Measurements from ENCODE around the gene PGM2L1. TPM values are rescaled to one million over a fixed set of nuclear protein-coding genes. Genes with fewer than 3 reads are reported as not detected.

Gene PGM2L1
- total and polyA plus RNA-seq, 4 donors, result 0.33 to 8.2 (median 1.2) TPM

DNA sequence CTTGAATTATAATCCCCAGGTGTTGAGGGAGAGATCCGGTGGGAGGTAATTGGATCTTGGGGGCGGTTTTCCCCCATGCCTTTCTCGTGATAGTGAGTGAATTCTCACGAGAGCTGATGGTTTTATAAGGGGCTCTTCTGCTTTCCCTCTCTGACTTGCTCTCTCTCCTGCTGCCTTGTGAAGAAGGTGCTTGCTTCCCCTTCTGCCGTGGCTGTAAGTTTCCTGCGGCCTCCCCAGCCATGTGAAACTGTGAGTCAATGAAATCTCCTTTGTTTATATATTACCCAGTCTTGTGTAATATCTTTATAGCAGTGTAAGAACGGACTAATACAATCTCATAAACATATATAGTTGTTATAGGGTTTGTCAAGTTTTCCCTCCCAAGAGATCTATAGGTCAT is 36.3 kb upstream of the PGM2L1 start (continued):
- TF ChIP-seq REST (IDR thresholded peaks at IDR 0.05) (no peak), SP1 (IDR thresholded peaks at IDR 0.05) (no peak), FOXA2 (IDR thresholded peaks at IDR 0.05) (no peak)

GRCh38 chr11:74429205-74429604 is 31.0 kb upstream of the PGM2L1 start:
- Histone ChIP-seq H3K9me3 (ENCODE audit: control insufficient read depth in 4 of 4, low read length in 3 of 4) (no peaks in the 10 kb centered on the region), H3K36me3 (ENCODE audit: control insufficient read depth in 4 of 4, insufficient read depth in 3 of 4, low read depth in 1 of 4, low read length in 3 of 4) (no peaks in the 10 kb centered on the region), H3K4me1 (ENCODE audit: control insufficient read depth in 4 of 4, insufficient read depth in 4 of 4, low read length in 3 of 4) (no peaks in the 10 kb centered on the region), H3K27ac (ENCODE audit: low read depth in 1 of 2, low read length in 2 of 2) (no peak overlapping the region), H3K4me3 (ENCODE audit: low read depth in 1 of 3, low read length in 3 of 3) (no peak overlapping the region), H3K27me3 (ENCODE audit: control insufficient read depth in 4 of 4, insufficient read depth in 4 of 4, low read length in 3 of 4) (no peaks in the 10 kb centered on the region), H3K9ac (ENCODE audit: low read depth in 1 of 2, low read length in 2 of 2) (no peak overlapping the region)
- TF ChIP-seq RAD21 (IDR thresholded peaks at IDR 0.05), result no peak
- no peak for TF ChIP-seq REST (IDR thresholded peaks at IDR 0.05)
- TF ChIP-seq HNF4G (IDR thresholded peaks at IDR 0.05), result no peak
- TF ChIP-seq FOXA1 (IDR thresholded peaks at IDR 0.05), result no peak
- no peak for TF ChIP-seq NR2F2 (IDR thresholded peaks at IDR 0.05)
- TF ChIP-seq HNF4A (conservative IDR thresholded peaks at IDR 0.05), result no peak
- no peak for TF ChIP-seq FOXA2 (IDR thresholded peaks at IDR 0.05)
- TF ChIP-seq JUND (IDR thresholded peaks at IDR 0.05), result no peak
- no peak for TF ChIP-seq EGR1 (IDR thresholded peaks at IDR 0.05; ENCODE audit: low read depth in 2 of 2)
- TF ChIP-seq MAX (IDR thresholded peaks at IDR 0.05), result no peak
- TF ChIP-seq, protein P1, sequence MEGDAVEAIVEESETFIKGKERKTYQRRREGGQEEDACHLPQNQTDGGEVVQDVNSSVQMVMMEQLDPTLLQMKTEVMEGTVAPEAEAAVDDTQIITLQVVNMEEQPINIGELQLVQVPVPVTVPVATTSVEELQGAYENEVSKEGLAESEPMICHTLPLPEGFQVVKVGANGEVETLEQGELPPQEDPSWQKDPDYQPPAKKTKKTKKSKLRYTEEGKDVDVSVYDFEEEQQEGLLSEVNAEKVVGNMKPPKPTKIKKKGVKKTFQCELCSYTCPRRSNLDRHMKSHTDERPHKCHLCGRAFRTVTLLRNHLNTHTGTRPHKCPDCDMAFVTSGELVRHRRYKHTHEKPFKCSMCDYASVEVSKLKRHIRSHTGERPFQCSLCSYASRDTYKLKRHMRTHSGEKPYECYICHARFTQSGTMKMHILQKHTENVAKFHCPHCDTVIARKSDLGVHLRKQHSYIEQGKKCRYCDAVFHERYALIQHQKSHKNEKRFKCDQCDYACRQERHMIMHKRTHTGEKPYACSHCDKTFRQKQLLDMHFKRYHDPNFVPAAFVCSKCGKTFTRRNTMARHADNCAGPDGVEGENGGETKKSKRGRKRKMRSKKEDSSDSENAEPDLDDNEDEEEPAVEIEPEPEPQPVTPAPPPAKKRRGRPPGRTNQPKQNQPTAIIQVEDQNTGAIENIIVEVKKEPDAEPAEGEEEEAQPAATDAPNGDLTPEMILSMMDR (IDR thresholded peaks at IDR 0.05; ENCODE audit: low read depth, low read length, missing input control), result no peak
- TF ChIP-seq ZBTB33 (IDR thresholded peaks at IDR 0.05), result no peak
- no peak for TF ChIP-seq RXRA (IDR thresholded peaks at IDR 0.05)
- WGBS, result 85% methylated on average over 3 of the region's 3 CpGs
- no peak for DNase-seq (ENCODE audit: low spot score)

All from liver (tissue), 9 donors.